ENCODE measurements around the gene VSIG10L2. TPM values are rescaled to one million over a fixed set of nuclear protein-coding genes. Genes with fewer than 3 reads are reported as not detected.
A peak's percentile ranks its signal among the peaks of the same experiment; 100 is the strongest.

The VSIG10L2 gene
- total RNA-seq, 1 donor from 2014 or later: not detected

- Mint-ChIP-seq H3K4me3 (no peak overlapping the region), H3K9me3 (no peaks in the 10 kb centered on the region), H3K4me1 (peaks cover 6% of the 10 kb centered on the region), H3K27ac (no peak overlapping the region), H3K36me3 (ENCODE audit: low read depth) (no peaks in the 10 kb centered on the region), H3K27me3 (peaks cover 7% of the 10 kb centered on the region)
- intact Hi-C loops (cut with micrococcal nuclease): no loop called here
- no peak for DNase-seq
Observed at GRCh38 chr11:125934473-125934872, 11.4 kb upstream of the VSIG10L2 start.

- Mint-ChIP-seq H3K4me3 (no peak overlapping the region), H3K4me1 (peaks cover 6% of the 10 kb centered on the region), H3K9me3 (no peaks in the 10 kb centered on the region), H3K36me3 (ENCODE audit: low read depth) (no peaks in the 10 kb centered on the region), H3K27ac (no peak overlapping the region), H3K27me3 (peaks cover 2% of the 10 kb centered on the region)
- DNase-seq: no peak
- intact Hi-C loops (cut with micrococcal nuclease): no loop called here
Observed at GRCh38 chr11:125935056-125935455, 10.8 kb upstream of the VSIG10L2 start.

- Mint-ChIP-seq H3K4me3 (no peak overlapping the region), H3K36me3 (ENCODE audit: low read depth) (no peaks in the 10 kb centered on the region), H3K27ac (no peak overlapping the region), H3K4me1 (peaks cover 6% of the 10 kb centered on the region), H3K9me3 (no peaks in the 10 kb centered on the region), H3K27me3 (peaks cover 2% of the 10 kb centered on the region)
- intact Hi-C loops (cut with micrococcal nuclease): no loop called here
- DNase-seq: no peak
Observed at GRCh38 chr11:125935618-125936199, 10.1 kb upstream of the VSIG10L2 start.

GRCh38 chr11:125938418-125938817 is 7.4 kb upstream of the VSIG10L2 start:
- H3K4me3 Mint-ChIP-seq: no peak overlapping the region
- DNase-seq: no peak
- no peaks in the 10 kb centered on the region for H3K9me3 Mint-ChIP-seq
- H3K36me3 Mint-ChIP-seq (ENCODE audit: low read depth): no peaks in the 10 kb centered on the region
- H3K27me3 Mint-ChIP-seq: no peaks in the 10 kb centered on the region
- H3K27ac Mint-ChIP-seq: no peak overlapping the region
- intact Hi-C loops (cut with micrococcal nuclease): no loop called here
- H3K4me1 Mint-ChIP-seq: peaks cover 7% of the 10 kb centered on the region

- Mint-ChIP-seq H3K27me3 (no peaks in the 10 kb centered on the region), H3K36me3 (ENCODE audit: low read depth) (no peaks in the 10 kb centered on the region), H3K9me3 (no peaks in the 10 kb centered on the region), H3K27ac (no peak overlapping the region), H3K4me1 (peaks cover 7% of the 10 kb centered on the region), H3K4me3 (no peak overlapping the region)
- DNase-seq: no peak
- intact Hi-C loops (cut with micrococcal nuclease): no loop called here
Observed at GRCh38 chr11:125939081-125939521, 6.7 kb upstream of the VSIG10L2 start.

GRCh38 chr11:125940145-125940544 is 5.7 kb upstream of the VSIG10L2 start:
- Mint-ChIP-seq H3K4me1 (peaks cover 7% of the 10 kb centered on the region), H3K36me3 (ENCODE audit: low read depth) (no peaks in the 10 kb centered on the region), H3K27ac (no peak overlapping the region), H3K27me3 (no peaks in the 10 kb centered on the region), H3K4me3 (no peak overlapping the region), H3K9me3 (no peaks in the 10 kb centered on the region)
- intact Hi-C loops (cut with micrococcal nuclease): loop anchor here (5.0 kb wide), 1 partner anchor 252 kb away; no protein-coding TSS in a partner anchor
- DNase-seq: no peak

GRCh38 chr11:125941267-125941618 is 4.6 kb upstream of the VSIG10L2 start:
- DNase-seq: no peak
- intact Hi-C loops (cut with micrococcal nuclease): loop anchor here (5.0 kb wide), 1 partner anchor 251 kb away; no protein-coding TSS in a partner anchor
- H3K4me3 Mint-ChIP-seq: no peak overlapping the region

GRCh38 chr11:125941619-125942611 is 3.9 kb upstream of the VSIG10L2 start:
- Mint-ChIP-seq H3K9me3 (no peaks in the 10 kb centered on the region), H3K4me1 (peaks cover 7% of the 10 kb centered on the region), H3K27ac (no peak overlapping the region), H3K4me3 (no peak overlapping the region), H3K27me3 (no peaks in the 10 kb centered on the region), H3K36me3 (ENCODE audit: low read depth) (no peaks in the 10 kb centered on the region)
- intact Hi-C loops (cut with micrococcal nuclease): loop anchor here (5.0 kb wide), 1 partner anchor 250 kb away; no protein-coding TSS in a partner anchor
- peak; percentile 83 for DNase-seq

More at GRCh38 chr11:125941267-125941618, 4.6 kb upstream of the VSIG10L2 start:
- Mint-ChIP-seq H3K9me3 (no peaks in the 10 kb centered on the region), H3K36me3 (ENCODE audit: low read depth) (no peaks in the 10 kb centered on the region), H3K27ac (no peak overlapping the region), H3K27me3 (no peaks in the 10 kb centered on the region), H3K4me1 (peaks cover 7% of the 10 kb centered on the region)

GRCh38 chr11:125942771-125943428 is 2.9 kb upstream of the VSIG10L2 start:
- intact Hi-C loops (cut with micrococcal nuclease): loop anchor here (5.0 kb wide), 1 partner anchor 249 kb away; no protein-coding TSS in a partner anchor
- no peak overlapping the region for H3K4me3 Mint-ChIP-seq

GRCh38 chr11:125943661-125944349 is 2.0 kb upstream of the VSIG10L2 start:
- Mint-ChIP-seq H3K36me3 (ENCODE audit: low read depth) (no peaks in the 10 kb centered on the region), H3K4me1 (peaks cover 1% of the 10 kb centered on the region), H3K27me3 (no peaks in the 10 kb centered on the region), H3K9me3 (no peaks in the 10 kb centered on the region), H3K27ac (no peak overlapping the region), H3K4me3 (no peak overlapping the region)
- no peak for DNase-seq
- intact Hi-C loops (cut with micrococcal nuclease): loop anchor here (5.0 kb wide), 1 partner anchor 248 kb away; no protein-coding TSS in a partner anchor

More at GRCh38 chr11:125942771-125943428, 2.9 kb upstream of the VSIG10L2 start:
- H3K9me3 Mint-ChIP-seq: no peaks in the 10 kb centered on the region
- DNase-seq: no peak
- H3K4me1 Mint-ChIP-seq: peaks cover 7% of the 10 kb centered on the region
- no peaks in the 10 kb centered on the region for H3K27me3 Mint-ChIP-seq
- H3K36me3 Mint-ChIP-seq (ENCODE audit: low read depth): no peaks in the 10 kb centered on the region
- H3K27ac Mint-ChIP-seq: no peak overlapping the region

GRCh38 chr11:125944350-125945010 is 1.4 kb upstream of the VSIG10L2 start:
- no peak for DNase-seq
- H3K36me3 Mint-ChIP-seq (ENCODE audit: low read depth): no peaks in the 10 kb centered on the region
- peaks cover 1% of the 10 kb centered on the region for H3K4me1 Mint-ChIP-seq
- H3K27me3 Mint-ChIP-seq: no peaks in the 10 kb centered on the region
- no peaks in the 10 kb centered on the region for H3K9me3 Mint-ChIP-seq
- intact Hi-C loops (cut with micrococcal nuclease): loop anchor here (5.0 kb wide), 1 partner anchor 248 kb away; no protein-coding TSS in a partner anchor
- no peak overlapping the region for H3K4me3 Mint-ChIP-seq
- no peak overlapping the region for H3K27ac Mint-ChIP-seq

- DNase-seq: no peak
- H3K27ac Mint-ChIP-seq: no peak overlapping the region
- no peak overlapping the region for H3K4me3 Mint-ChIP-seq
- H3K9me3 Mint-ChIP-seq: no peaks in the 10 kb centered on the region
- H3K4me1 Mint-ChIP-seq: peaks cover 1% of the 10 kb centered on the region
- no peaks in the 10 kb centered on the region for H3K36me3 Mint-ChIP-seq (ENCODE audit: low read depth)
- no peaks in the 10 kb centered on the region for H3K27me3 Mint-ChIP-seq
- intact Hi-C loops (cut with micrococcal nuclease): no loop called here
Observed at GRCh38 chr11:125945011-125945796, 640 bp upstream of the VSIG10L2 start.
